Stimulated activated CD4-positive, alpha-beta T cell treated with anti-CD3 and anti-CD28 coated beads, Interleukin-2, amount 100 ng/mL, for 48 hours (primary cell): ENCODE measurements around the gene MUC4.
A peak's percentile ranks its signal among the peaks of the same experiment; 100 is the strongest.
"Not testable (repeated sequence)": the region's sequence is repeated elsewhere in the genome, so short reads cannot be mapped to it uniquely, and the experiment has no call there.

ENCODE experiments used
- DNase-seq, 2 donors: peaks; one replicate each; pipeline ENCODE4 v3.0.0-alpha.2; 2020

MUC4 gene

GRCh38 chr3:195735036-195735695 is 76.6 kb downstream of the MUC4 start:
- no peak for DNase-seq

- no peak for DNase-seq
These were observed 78.8 kb downstream of the MUC4 start for GRCh38 chr3:195732940-195733339.

GRCh38 chr3:195731356-195731905 is 80.3 kb downstream of the MUC4 start:
- DNase-seq, result no peak

- no peak for DNase-seq
These were observed 82.1 kb downstream of the MUC4 start for GRCh38 chr3:195729476-195730251.

GRCh38 chr3:195728789-195729188 is 82.9 kb downstream of the MUC4 start:
- DNase-seq, result not testable (repeated sequence)

DNA sequence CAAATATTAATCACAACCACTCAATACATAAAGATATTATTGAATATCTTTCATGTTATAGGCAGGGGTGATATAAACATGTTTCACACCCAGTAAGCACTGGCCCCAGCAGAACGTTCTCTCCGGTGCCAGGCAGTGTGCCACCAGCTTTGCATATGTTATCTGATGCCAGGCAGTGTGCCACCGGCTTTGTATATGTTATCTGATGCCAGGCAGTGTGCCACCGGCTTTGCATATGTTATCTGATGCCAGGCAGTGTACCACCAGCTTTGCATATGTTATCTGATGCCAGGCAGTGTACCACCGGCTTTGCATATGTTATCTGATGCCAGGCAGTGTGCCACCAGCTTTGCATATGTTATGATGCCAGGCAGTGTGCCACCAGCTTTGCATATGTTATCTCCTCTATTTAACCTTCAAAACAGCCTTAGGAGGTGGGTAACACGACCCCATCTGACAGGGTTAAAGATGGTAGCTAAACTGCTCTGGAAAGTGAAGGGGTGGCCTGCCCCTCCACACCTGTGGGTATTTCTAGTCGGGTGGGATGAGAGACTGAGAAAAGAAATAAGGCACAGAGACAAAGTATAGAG is 84.0 kb downstream of the MUC4 start:
- DNase-seq, result no peak

GRCh38 chr3:195725916-195726740 is 85.6 kb downstream of the MUC4 start:
- not testable (repeated sequence) for DNase-seq

DNA sequence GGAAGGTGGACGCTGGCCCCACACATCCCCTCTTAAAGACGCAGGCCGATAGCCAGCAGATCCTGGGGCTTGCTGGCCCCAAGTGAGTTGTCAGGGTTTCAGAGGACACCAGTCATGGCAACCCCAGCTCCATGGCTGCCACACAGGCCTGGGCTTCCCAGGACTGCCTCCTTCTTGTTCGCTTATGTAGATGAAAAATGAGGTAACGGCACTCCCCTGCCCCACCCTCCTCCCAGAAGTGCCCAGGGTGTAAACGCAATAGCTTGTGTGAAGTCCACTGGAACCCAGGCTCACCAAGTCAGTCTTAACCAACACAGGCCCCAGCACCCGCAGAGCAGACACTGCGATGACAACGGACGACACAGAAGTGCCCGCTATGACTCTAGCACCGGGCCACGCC is 87.4 kb downstream of the MUC4 start:
- DNase-seq, result not testable (repeated sequence)

GRCh38 chr3:195722996-195723345 is 88.8 kb downstream of the MUC4 start:
- DNase-seq, result not testable (repeated sequence)

DNA sequence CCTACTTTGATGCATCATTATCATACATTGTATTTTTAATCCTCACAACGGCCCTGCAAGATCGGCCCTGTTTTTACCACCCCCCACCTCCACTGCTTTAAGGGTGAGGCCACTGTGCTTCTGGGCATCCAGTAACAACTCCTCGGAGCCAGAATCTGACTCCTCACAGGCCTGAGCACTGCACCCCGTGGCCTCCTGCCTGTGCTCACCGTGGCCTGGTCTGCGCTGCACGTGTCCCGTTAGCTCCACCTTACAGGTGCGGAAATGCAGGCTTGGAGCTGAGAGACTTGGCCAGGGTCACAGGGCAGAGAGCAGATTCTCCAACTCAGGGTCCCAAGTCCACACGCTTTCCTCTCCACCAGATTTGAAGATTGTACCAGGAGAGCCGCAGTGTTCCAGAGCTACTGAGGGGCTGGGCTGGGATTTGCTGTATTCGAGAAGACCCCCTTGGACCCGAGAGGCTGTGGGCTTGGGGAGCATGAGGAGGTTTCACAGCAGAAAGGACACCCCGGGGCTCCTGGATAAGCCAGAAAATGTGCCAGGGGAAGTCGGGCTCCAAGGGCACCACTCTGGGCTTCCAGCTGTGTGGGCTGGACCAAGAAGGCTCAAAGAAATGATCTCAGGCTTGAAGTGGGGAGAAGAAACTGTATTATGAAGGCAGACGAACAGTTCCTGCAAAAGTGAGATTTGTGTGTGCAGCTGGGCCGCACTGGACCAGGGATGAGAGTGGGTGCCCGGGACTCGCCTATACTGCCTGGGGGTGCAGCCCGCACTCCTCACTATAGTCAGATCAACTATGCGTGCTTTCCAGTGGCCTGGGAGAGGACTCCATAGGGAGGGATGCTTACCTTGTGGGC is 89.4 kb downstream of the MUC4 start:
- DNase-seq, result not testable (repeated sequence)

DNA sequence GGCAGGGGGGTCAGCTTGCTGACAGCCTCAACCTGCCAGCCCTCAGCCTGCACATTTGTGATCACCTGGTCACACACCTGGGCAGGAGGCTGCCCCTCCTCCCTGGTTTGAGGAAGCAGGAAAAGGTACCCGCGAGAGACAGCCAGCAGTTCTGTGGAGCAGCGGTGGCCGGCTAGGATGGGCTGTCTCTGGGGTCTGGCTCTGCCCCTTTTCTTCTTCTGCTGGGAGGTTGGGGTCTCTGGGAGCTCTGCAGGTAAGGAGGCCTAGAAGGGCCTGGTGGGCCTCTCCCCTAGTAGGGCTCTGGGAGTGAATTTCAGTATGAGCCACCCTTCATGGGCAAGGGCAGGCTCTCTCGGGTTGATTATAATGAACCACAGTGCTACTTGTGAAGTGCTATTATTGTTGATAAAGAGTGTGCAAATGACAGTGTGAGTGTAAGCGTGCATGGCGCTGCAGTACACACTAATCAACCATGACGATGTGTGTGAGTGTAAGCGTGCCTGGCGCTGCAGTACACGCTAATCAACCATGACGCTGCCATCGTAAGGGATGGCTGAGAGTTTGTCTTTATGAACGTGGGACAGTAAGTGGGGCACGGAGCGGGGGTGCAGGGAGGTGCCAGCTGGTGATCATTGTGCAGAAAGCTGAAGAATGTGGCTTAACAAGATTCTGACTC is 90.8 kb downstream of the MUC4 start, which contains the start of gene MUC20:
Gene MUC20, plus strand, starts transcription at position 148 of the 676 bp plus-strand sequence. Its CDS starts 30 bp downstream, at position 178.
- DNase-seq, result not testable (repeated sequence)

GRCh38 chr3:195719514-195720254 is 92.0 kb downstream of the MUC4 start:
- DNase-seq, result not testable (repeated sequence)

GRCh38 chr3:195718477-195718984 is 93.2 kb downstream of the MUC4 start:
- DNase-seq, result no peak

- no peak for DNase-seq
These were observed 93.8 kb downstream of the MUC4 start for GRCh38 chr3:195717852-195718476.

GRCh38 chr3:195717416-195717815 is 94.3 kb downstream of the MUC4 start:
- DNase-seq, result no peak

GRCh38 chr3:195715583-195716266 is 96.0 kb downstream of the MUC4 start:
- peak in 1 of 2 donors; percentile 21 for DNase-seq

- DNase-seq, result no peak
These were observed 96.6 kb downstream of the MUC4 start for GRCh38 chr3:195715134-195715533.

DNA sequence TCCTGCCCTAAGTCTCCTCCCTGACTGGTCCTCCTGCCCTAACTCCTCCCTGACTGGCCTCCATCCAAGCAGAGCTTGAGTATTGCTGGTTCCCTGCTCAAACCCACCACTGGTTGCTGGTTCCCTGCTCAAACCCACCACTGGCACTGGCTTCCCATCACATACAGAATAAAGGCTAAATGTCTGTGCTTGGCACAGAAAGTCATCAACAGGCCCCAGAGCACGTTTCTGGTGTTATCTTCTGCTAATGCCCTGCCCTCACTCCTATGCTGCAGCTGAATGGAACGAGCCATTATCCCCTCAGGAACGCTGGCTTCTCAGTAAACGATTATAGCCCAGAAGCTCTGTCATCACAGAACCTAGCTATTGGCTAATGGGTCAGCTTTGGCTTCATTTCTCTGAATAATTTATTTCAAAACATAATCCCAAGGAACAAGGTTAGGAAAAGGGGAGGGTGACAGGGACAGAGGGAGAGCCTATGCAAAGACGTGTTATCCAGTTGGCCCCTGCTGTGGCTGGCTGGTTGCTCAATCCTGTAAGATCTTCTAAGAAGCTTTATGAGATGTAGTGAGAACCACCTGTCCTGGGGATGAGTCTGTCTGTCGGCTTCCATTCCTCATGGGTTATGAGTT is 97.2 kb downstream of the MUC4 start:
- DNase-seq, result no peak
